Astrocyte (in vitro differentiated cells and primary cell): Measurements from ENCODE around the gene RAPSN. TPM values are rescaled to one million over a fixed set of nuclear protein-coding genes. Genes with fewer than 3 reads are reported as not detected.

Source experiments
- DNase-seq: peaks from one replicate; pipeline ENCODE4 v3.0.0-alpha.2; 2010; ENCODE audit warnings: low read depth
- FAIRE-seq: peaks from 2 replicates; lab custom pipeline; 2011; peaks lifted over from hg19 to GRCh38; lab: Jason Lieb, UNC
- H2AFZ ChIP-seq: 2 replicates; pipeline ENCODE4 v1.6.0; 2012; ENCODE audit warnings: low read depth, low read length, inconsistent platforms
- H3K27ac ChIP-seq: 2 replicates; pipeline ENCODE4 v1.5.1; 2011; ENCODE audit warnings: low read depth, low read length, inconsistent platforms
- H3K27me3 ChIP-seq: 2 replicates; pipeline ENCODE4 v1.6.0; 2011; ENCODE audit warnings: low read length, inconsistent platforms; ENCODE audit not compliant: insufficient read depth
- H3K36me3 ChIP-seq: 2 replicates; pipeline ENCODE4 v1.5.1; 2011; ENCODE audit warnings: low read length, inconsistent platforms; ENCODE audit not compliant: insufficient read depth
- H3K4me1 ChIP-seq: 2 replicates; pipeline ENCODE4 v1.5.1; 2011; ENCODE audit warnings: low read length, inconsistent platforms; ENCODE audit not compliant: insufficient read depth
- H3K4me2 ChIP-seq: 2 replicates; pipeline ENCODE4 v1.6.0; 2012; ENCODE audit warnings: low read length, inconsistent platforms
- H3K4me3 ChIP-seq: 2 replicates; pipeline ENCODE4 v1.5.1; 2011; ENCODE audit warnings: low read depth, mild to moderate bottlenecking, low read length, inconsistent platforms; ENCODE audit not compliant: insufficient read depth
- H3K79me2 ChIP-seq: 2 replicates; pipeline ENCODE4 v1.6.0; 2012; ENCODE audit warnings: mild to moderate bottlenecking, low read length, inconsistent platforms; ENCODE audit not compliant: insufficient read depth
- H3K9ac ChIP-seq: 2 replicates; pipeline ENCODE4 v1.6.0; 2012; ENCODE audit warnings: mild to moderate bottlenecking, low read length, inconsistent platforms
- H3K9me3 ChIP-seq: 2 replicates; pipeline ENCODE4 v1.5.1; 2012; ENCODE audit warnings: low read depth, mild to moderate bottlenecking, low read length, inconsistent platforms; ENCODE audit not compliant: insufficient read depth
- H4K20me1 ChIP-seq: 2 replicates; pipeline ENCODE4 v1.6.0; 2012; ENCODE audit warnings: low read length, inconsistent platforms; ENCODE audit not compliant: insufficient read depth
- H3K27ac Mint-ChIP-seq: one replicate; pipeline ENCODE4 v1.8.0; 2021; ENCODE audit warnings: mild to moderate bottlenecking, mixed read lengths; ENCODE audit not compliant: unreplicated experiment
- H3K27me3 Mint-ChIP-seq: one replicate; pipeline ENCODE4 v1.8.0; 2021; ENCODE audit warnings: low read depth, mixed read lengths; ENCODE audit not compliant: unreplicated experiment
- H3K36me3 Mint-ChIP-seq: one replicate; pipeline ENCODE4 v1.8.0; 2021; ENCODE audit warnings: low read depth, mixed read lengths; ENCODE audit not compliant: unreplicated experiment
- H3K4me1 Mint-ChIP-seq: one replicate; pipeline ENCODE4 v1.8.0; 2021; ENCODE audit warnings: low read depth, mixed read lengths; ENCODE audit not compliant: unreplicated experiment
- H3K4me3 Mint-ChIP-seq: one replicate; pipeline ENCODE4 v1.8.0; 2021; ENCODE audit warnings: mild to moderate bottlenecking, moderate library complexity, mixed read lengths; ENCODE audit not compliant: unreplicated experiment
- H3K9me3 Mint-ChIP-seq: one replicate; pipeline ENCODE4 v1.8.0; 2021; ENCODE audit warnings: mild to moderate bottlenecking, mixed read lengths; ENCODE audit not compliant: unreplicated experiment
- EZH2 ChIP-seq: IDR thresholded peaks from 2 replicates; pipeline ENCODE4 v1.6.1; 2012; ENCODE audit warnings: mild to moderate bottlenecking, low read length, inconsistent platforms; ENCODE audit not compliant: insufficient read depth
- total RNA-seq: library from RNA; stranded (reverse); gene quantifications from 2 replicates; pipeline ENCODE4 v1.2.1, GENCODE V29; 2021
- TF ChIP-seq, protein P1 (sequence below): IDR thresholded peaks from 2 replicates; pipeline ENCODE4 v1.5.1; 2011; ENCODE audit warnings: low read depth, mild to moderate bottlenecking, inconsistent platforms, low read length, moderate library complexity; ENCODE audit not compliant: insufficient read depth

Gene RAPSN
- total RNA-seq, 1 donor from 2014 or later = 0.86 TPM

DNA sequence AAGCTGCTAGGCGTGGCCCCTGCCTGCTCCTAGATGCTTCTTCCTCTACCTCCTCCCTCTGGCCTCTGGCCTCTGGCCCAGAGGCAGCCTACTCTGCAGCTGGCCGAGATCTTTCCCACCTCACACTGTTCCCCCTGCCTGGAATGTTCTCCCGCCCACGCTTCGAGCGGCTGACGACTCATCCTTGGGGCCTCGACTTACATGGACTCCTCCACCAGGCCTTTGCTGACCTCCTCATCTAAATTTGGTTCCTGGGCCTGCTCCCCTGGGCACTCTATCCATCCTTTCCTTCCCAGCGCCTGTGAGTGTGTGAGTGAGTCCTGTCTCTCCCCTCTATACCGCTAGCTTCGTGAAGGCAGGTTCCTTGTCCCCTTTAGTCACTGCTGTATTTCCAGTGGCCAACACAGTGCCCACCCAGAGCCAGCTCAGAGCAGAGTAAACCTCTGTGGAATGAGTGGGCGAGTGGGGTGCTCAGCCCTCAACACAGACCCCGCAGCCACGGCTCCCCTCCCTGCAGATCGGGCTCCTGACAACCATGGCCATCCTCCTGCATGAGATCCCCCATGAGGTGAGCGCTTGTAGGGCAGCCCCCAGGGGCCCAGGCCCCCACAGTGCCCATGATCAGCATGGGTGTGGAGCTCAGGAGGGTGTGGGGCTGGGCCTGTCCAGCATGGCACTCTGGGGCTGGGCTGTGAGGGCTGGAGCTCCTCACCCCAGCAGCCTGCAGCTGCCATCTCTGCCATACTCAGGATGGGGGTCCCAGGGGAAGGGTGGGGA lies 34.8 kb downstream of the RAPSN start:
- DNase-seq (peak; percentile 75), FAIRE-seq (no peak)
- H3K27ac Mint-ChIP-seq = peak overlapping the region; percentile 77
- H3K9ac ChIP-seq = peak overlapping the region; percentile 65
- no peak overlapping the region for H3K4me3 ChIP-seq
- H2AFZ ChIP-seq = no peak overlapping the region
- peak overlapping the region; percentile 2 for H3K4me3 Mint-ChIP-seq
- peaks cover 25% of the 10 kb centered on the region for H3K36me3 ChIP-seq
- H3K4me2 ChIP-seq = peak overlapping the region; percentile 32
- H4K20me1 ChIP-seq = peaks cover 48% of the 10 kb centered on the region
- no peaks in the 10 kb centered on the region for H3K9me3 Mint-ChIP-seq
- no peaks in the 10 kb centered on the region for H3K27me3 Mint-ChIP-seq
- H3K27me3 ChIP-seq = no peaks in the 10 kb centered on the region
- H3K36me3 Mint-ChIP-seq = peaks cover 13% of the 10 kb centered on the region
- H3K27ac ChIP-seq = peak overlapping the region; percentile 42
- peaks cover 44% of the 10 kb centered on the region for H3K79me2 ChIP-seq
- TF ChIP-seq, protein P1, sequence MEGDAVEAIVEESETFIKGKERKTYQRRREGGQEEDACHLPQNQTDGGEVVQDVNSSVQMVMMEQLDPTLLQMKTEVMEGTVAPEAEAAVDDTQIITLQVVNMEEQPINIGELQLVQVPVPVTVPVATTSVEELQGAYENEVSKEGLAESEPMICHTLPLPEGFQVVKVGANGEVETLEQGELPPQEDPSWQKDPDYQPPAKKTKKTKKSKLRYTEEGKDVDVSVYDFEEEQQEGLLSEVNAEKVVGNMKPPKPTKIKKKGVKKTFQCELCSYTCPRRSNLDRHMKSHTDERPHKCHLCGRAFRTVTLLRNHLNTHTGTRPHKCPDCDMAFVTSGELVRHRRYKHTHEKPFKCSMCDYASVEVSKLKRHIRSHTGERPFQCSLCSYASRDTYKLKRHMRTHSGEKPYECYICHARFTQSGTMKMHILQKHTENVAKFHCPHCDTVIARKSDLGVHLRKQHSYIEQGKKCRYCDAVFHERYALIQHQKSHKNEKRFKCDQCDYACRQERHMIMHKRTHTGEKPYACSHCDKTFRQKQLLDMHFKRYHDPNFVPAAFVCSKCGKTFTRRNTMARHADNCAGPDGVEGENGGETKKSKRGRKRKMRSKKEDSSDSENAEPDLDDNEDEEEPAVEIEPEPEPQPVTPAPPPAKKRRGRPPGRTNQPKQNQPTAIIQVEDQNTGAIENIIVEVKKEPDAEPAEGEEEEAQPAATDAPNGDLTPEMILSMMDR = no peak
- TF ChIP-seq EZH2 = no peak
- peaks cover 61% of the 10 kb centered on the region for H3K4me1 ChIP-seq
- peaks cover 34% of the 10 kb centered on the region for H3K4me1 Mint-ChIP-seq
- no peaks in the 10 kb centered on the region for H3K9me3 ChIP-seq

DNA sequence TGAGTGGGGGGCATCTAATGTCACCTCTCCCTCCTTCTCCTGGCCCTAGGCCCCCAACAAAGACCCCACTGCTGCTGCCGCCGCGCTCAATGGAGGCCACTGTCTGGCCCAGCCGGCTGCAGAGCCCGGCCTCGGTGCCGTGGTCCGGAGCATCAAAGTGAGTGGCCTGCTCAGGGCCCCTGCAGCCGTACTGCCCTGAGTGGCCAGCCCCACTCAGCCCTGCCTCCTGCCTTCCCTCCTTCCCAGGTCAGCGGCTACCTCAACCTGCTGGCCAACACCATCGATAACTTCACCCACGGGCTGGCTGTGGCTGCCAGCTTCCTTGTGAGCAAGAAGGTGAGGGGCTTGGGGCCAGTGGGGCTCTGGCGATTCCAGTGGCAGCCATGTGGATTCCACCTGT lies 35.6 kb downstream of the RAPSN start:
- no peak for TF ChIP-seq EZH2
- TF ChIP-seq, protein P1 = no peak
- H3K4me1 ChIP-seq = peaks cover 62% of the 10 kb centered on the region
- H3K9me3 ChIP-seq = no peaks in the 10 kb centered on the region
- no peak overlapping the region for H2AFZ ChIP-seq
- no peak overlapping the region for H3K4me3 ChIP-seq
- no peak for FAIRE-seq
- H3K36me3 ChIP-seq = peaks cover 18% of the 10 kb centered on the region
- Mint-ChIP-seq H3K36me3 (peaks cover 13% of the 10 kb centered on the region), H3K27me3 (no peaks in the 10 kb centered on the region), H3K9me3 (no peaks in the 10 kb centered on the region), H3K4me3 (no peak overlapping the region), H3K27ac (no peak overlapping the region), H3K4me1 (peaks cover 30% of the 10 kb centered on the region)
- H3K27ac ChIP-seq = peak overlapping the region; percentile 42
- DNase-seq = no peak
- H3K9ac ChIP-seq = no peak overlapping the region
- peaks cover 46% of the 10 kb centered on the region for H4K20me1 ChIP-seq
- H3K27me3 ChIP-seq = no peaks in the 10 kb centered on the region
- peaks cover 50% of the 10 kb centered on the region for H3K79me2 ChIP-seq
- H3K4me2 ChIP-seq = peak overlapping the region; percentile 32
